Measurements from ENCODE around the gene PRDM2. TPM values are rescaled to one million over a fixed set of nuclear protein-coding genes. Genes with fewer than 3 reads are reported as not detected.

The PRDM2 gene
- polyA plus RNA-seq, 3 donors: 4.1 to 22.5 (median 7.6) TPM

GRCh38 chr1:13838236-13838635 lies 138.2 kb downstream of the PRDM2 start:
- Mint-ChIP-seq H3K36me3 (no peaks in the 10 kb centered on the region), H3K9me3 (peaks cover 0 to 6% (median 3%) of the 10 kb centered on the region in 7 donors), H3K4me3 (no peak overlapping the region), H3K27me3 (ENCODE audit: low read depth in 3 of 3) (peaks cover 4 to 26% (median 9%) of the 10 kb centered on the region in 3 donors), H3K4me1 (no peaks in the 10 kb centered on the region), H3K27ac (peak overlapping the region in 1 of 7 donors; percentile 21)
- no peak for DNase-seq
- Histone ChIP-seq H3K36me3 (replicated peaks in 1 of 2; ENCODE audit: control insufficient read depth in 1 of 2, insufficient read depth in 2 of 2, low read length in 2 of 2) (no peaks in the 10 kb centered on the region), H3K27me3 (ENCODE audit: control insufficient read depth in 2 of 2, insufficient read depth in 2 of 2, low read length in 2 of 2) (peaks cover 0 to 3% of the 10 kb centered on the region in 2 donors), H3K27ac (ENCODE audit: low read depth in 1 of 2, low read length in 2 of 2) (no peak overlapping the region), H3K9ac (ENCODE audit: insufficient read depth, low read length, poor library complexity, severe bottlenecking) (no peak overlapping the region), H3K4me2 (replicated peaks; ENCODE audit: extremely low read depth, low read length, poor library complexity, severe bottlenecking) (no peak overlapping the region), H3K79me2 (ENCODE audit: insufficient read depth, low read length) (no peaks in the 10 kb centered on the region), H4K20me1 (ENCODE audit: insufficient read depth, low read length) (no peaks in the 10 kb centered on the region), H3K4me1 (ENCODE audit: control insufficient read depth in 1 of 2, insufficient read depth in 2 of 2, low read length in 2 of 2) (no peaks in the 10 kb centered on the region), H3K4me3 (replicated peaks in 1 of 3; ENCODE audit: low read depth in 2 of 3, low read length in 3 of 3) (no peak overlapping the region), H2AFZ (ENCODE audit: insufficient read depth, low read depth, low read length, poor library complexity, severe bottlenecking) (no peak overlapping the region), H3K9me3 (replicated peaks in 1 of 2; ENCODE audit: control insufficient read depth in 1 of 2, insufficient read depth in 1 of 2, low read length in 2 of 2) (no peaks in the 10 kb centered on the region)
- WGBS (ENCODE audit: insufficient coverage): 100% methylated on average over 1 of the region's 1 CpG
- no peak for TF ChIP-seq CTCF (IDR thresholded peaks at IDR 0.05)
- intact Hi-C loops (cut with micrococcal nuclease): no loop called here

DNA sequence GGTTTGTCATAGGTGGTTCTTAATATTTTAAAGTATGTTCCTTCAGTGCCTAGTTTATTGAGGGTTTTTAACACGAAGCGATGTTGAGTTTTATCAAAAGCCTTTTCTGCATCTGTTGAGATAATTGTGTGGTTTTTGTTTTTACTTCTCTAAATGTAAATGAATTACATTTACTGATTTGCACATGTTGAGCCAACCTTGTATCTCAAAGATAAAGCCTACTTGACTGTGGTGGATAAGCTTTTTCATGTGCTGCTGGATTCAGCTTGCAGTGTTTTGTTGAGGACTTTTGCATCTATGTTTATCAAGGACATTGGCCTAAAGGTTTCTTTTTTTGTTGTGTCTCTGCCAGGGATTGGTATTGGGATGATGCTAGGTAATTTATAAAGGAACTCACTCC lies 142.5 kb downstream of the PRDM2 start:
- Mint-ChIP-seq H3K9me3 (peaks cover 0 to 8% (median 1%) of the 10 kb centered on the region in 7 donors), H3K36me3 (no peaks in the 10 kb centered on the region), H3K27me3 (ENCODE audit: low read depth in 3 of 3) (peaks cover 2 to 30% (median 22%) of the 10 kb centered on the region in 3 donors), H3K27ac (no peak overlapping the region), H3K4me3 (peak overlapping the region in 1 of 2 donors; percentile 17), H3K4me1 (no peaks in the 10 kb centered on the region)
- no peak for DNase-seq
- no peaks in the 10 kb centered on the region for H3K36me3 ChIP-seq (replicated peaks in 1 of 2; ENCODE audit: control insufficient read depth in 1 of 2, insufficient read depth in 2 of 2, low read length in 2 of 2)
- no peaks in the 10 kb centered on the region for H3K4me1 ChIP-seq (ENCODE audit: control insufficient read depth in 1 of 2, insufficient read depth in 2 of 2, low read length in 2 of 2)
- H3K9ac ChIP-seq (ENCODE audit: insufficient read depth, low read length, poor library complexity, severe bottlenecking): no peak overlapping the region
- H3K4me3 ChIP-seq (replicated peaks in 1 of 3; ENCODE audit: low read depth in 2 of 3, low read length in 3 of 3): no peak overlapping the region
- H3K9me3 ChIP-seq (replicated peaks in 1 of 2; ENCODE audit: control insufficient read depth in 1 of 2, insufficient read depth in 1 of 2, low read length in 2 of 2): no peaks in the 10 kb centered on the region
- TF ChIP-seq CTCF (IDR thresholded peaks at IDR 0.05): no peak
- H2AFZ ChIP-seq (ENCODE audit: insufficient read depth, low read depth, low read length, poor library complexity, severe bottlenecking): no peak overlapping the region
- peaks cover 7 to 12% of the 10 kb centered on the region in 2 donors for H3K27me3 ChIP-seq (ENCODE audit: control insufficient read depth in 2 of 2, insufficient read depth in 2 of 2, low read length in 2 of 2)
- intact Hi-C loops (cut with micrococcal nuclease): no loop called here
- H3K27ac ChIP-seq (ENCODE audit: low read depth in 1 of 2, low read length in 2 of 2): no peak overlapping the region
- no CpG with 5 or more reads among the region's 2 CpGs for WGBS (ENCODE audit: insufficient coverage)
- no peaks in the 10 kb centered on the region for H3K79me2 ChIP-seq (ENCODE audit: insufficient read depth, low read length)
- H3K4me2 ChIP-seq (replicated peaks; ENCODE audit: extremely low read depth, low read length, poor library complexity, severe bottlenecking): no peak overlapping the region
- H4K20me1 ChIP-seq (ENCODE audit: insufficient read depth, low read length): no peaks in the 10 kb centered on the region

All from CD14-positive monocyte (primary cell).